ENCODE data around the gene ZNF618. TPM values are rescaled to one million over a fixed set of nuclear protein-coding genes. Genes with fewer than 3 reads are reported as not detected.

The ZNF618 gene
- total and polyA plus RNA-seq, 2 experiments from 2014 or later: 10.2 to 14.0 TPM

DNA sequence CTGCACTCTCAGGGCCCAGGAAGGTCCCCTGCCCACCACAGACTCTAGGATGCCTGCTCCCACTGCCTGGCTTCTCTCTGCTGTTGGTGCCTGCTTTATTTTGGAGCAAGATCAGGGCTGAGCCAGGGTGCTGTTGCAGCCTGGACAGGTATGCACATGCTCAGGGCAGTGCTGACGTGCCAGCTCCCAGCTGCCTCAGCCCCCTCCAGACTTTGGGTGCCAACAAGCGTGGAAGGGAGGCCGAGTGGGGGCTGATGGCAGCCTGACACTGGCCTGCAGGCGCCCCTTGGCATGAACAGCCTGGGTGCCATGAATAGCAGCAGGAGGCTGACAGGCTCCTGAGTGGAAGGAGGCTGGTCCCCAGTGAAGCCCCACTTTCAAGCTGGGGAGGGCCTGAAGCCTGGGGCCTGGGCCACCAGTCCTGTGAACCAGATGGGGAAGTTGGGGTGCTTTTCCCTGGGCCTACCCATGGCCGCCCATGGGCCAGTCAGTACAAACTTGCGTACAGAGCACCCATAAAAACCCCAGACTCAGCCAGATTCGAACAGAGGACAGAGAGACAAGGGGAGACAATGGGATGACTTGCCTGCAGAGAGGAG, 195.2 kb downstream of the ZNF618 start:
- Histone ChIP-seq H4K20me1 (ENCODE audit: insufficient read depth, poor library complexity, severe bottlenecking) (no peaks in the 10 kb centered on the region), H3K4me2 (no peak overlapping the region), H3K27ac (no peak overlapping the region), H3K36me3 (replicated peaks; ENCODE audit: insufficient read depth, low read depth) (no peaks in the 10 kb centered on the region), H3K9me2 (replicated peaks; ENCODE audit: insufficient read depth) (no peaks in the 10 kb centered on the region), H3K4me1 (ENCODE audit: insufficient read depth) (peaks cover 3% of the 10 kb centered on the region), H3K4me3 (no peak overlapping the region), H3K27me3 (no peaks in the 10 kb centered on the region), H3K9me3 (ENCODE audit: low read depth) (no peaks in the 10 kb centered on the region), H2AFZ (no peak overlapping the region), H3K79me2 (no peaks in the 10 kb centered on the region)
- 95% methylated on average over 7 of the region's 7 CpGs for WGBS (ENCODE audit: low lambda C conversion rate, missing lambda C conversion rate)
- DNase-seq (ENCODE audit: low spot score): no peak
- TF ChIP-seq, protein P1, sequence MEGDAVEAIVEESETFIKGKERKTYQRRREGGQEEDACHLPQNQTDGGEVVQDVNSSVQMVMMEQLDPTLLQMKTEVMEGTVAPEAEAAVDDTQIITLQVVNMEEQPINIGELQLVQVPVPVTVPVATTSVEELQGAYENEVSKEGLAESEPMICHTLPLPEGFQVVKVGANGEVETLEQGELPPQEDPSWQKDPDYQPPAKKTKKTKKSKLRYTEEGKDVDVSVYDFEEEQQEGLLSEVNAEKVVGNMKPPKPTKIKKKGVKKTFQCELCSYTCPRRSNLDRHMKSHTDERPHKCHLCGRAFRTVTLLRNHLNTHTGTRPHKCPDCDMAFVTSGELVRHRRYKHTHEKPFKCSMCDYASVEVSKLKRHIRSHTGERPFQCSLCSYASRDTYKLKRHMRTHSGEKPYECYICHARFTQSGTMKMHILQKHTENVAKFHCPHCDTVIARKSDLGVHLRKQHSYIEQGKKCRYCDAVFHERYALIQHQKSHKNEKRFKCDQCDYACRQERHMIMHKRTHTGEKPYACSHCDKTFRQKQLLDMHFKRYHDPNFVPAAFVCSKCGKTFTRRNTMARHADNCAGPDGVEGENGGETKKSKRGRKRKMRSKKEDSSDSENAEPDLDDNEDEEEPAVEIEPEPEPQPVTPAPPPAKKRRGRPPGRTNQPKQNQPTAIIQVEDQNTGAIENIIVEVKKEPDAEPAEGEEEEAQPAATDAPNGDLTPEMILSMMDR (IDR thresholded peaks at IDR 0.05; ENCODE audit: poor library complexity): no peak
- no peak for TF ChIP-seq EZH2phosphoT487 (IDR thresholded peaks at IDR 0.05; ENCODE audit: low read depth, severe bottlenecking, unreplicated experiment)
- TF ChIP-seq EZH2 (IDR thresholded peaks at IDR 0.05; ENCODE audit: borderline replicate concordance): no peak

DNA sequence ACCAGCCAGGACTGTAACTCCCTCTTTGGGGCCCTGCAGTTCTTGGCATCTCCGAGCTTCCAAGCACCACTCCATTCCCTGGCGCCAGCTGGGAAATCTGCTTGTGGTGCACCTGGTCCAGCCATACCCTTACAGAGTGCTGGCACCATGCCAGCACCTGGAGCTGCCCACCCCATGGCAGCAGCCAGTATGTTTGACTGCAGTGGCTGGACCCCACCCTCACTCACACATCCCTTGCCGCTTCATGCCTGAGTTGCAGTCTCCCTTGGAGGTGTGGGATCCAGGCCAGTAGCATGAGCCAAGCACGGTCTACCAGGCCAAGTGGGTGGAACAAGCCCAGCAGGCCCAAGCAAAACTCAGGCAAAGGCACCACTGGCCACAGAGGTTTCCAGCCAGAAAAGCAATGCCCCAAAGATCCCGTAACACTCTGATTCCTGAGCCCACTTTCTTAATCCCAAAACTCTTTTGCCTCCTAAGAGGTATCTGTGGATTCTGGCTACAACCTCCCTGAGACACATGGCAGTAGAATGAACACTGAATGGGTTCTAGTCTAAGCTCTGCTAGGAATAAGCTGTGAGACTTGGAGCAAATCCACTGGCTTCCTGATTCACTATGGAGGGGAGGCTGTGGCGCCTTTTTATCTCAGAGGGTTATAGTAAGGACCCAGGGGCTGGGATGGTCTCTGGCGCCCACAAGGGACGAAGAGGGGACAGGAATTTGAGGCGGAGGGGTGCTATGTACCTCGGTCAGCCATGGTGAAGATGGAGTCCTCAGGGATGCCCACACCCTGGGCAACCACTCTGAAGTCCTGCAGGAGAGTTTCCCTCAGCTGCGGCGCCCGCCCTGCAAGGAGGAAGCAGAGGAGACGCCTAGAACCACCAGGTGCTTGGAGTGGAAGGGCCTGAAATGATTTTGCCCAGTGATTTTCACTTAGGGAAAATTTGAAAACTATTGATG, 196.4 kb downstream of the ZNF618 start:
- Histone ChIP-seq H4K20me1 (ENCODE audit: insufficient read depth, poor library complexity, severe bottlenecking) (no peaks in the 10 kb centered on the region), H3K79me2 (no peaks in the 10 kb centered on the region), H2AFZ (no peak overlapping the region), H3K27ac (no peak overlapping the region), H3K36me3 (replicated peaks; ENCODE audit: insufficient read depth, low read depth) (no peaks in the 10 kb centered on the region), H3K4me1 (ENCODE audit: insufficient read depth) (peaks cover 3% of the 10 kb centered on the region), H3K9me3 (ENCODE audit: low read depth) (no peaks in the 10 kb centered on the region), H3K4me3 (no peak overlapping the region), H3K27me3 (no peaks in the 10 kb centered on the region), H3K4me2 (no peak overlapping the region), H3K9me2 (replicated peaks; ENCODE audit: insufficient read depth) (no peaks in the 10 kb centered on the region)
- WGBS (ENCODE audit: low lambda C conversion rate, missing lambda C conversion rate): 80% methylated on average over 14 of the region's 14 CpGs
- TF ChIP-seq EZH2phosphoT487 (IDR thresholded peaks at IDR 0.05; ENCODE audit: low read depth, severe bottlenecking, unreplicated experiment): no peak
- TF ChIP-seq, protein P1 (IDR thresholded peaks at IDR 0.05; ENCODE audit: poor library complexity): no peak
- no peak for TF ChIP-seq EZH2 (IDR thresholded peaks at IDR 0.05; ENCODE audit: borderline replicate concordance)
- no peak for DNase-seq (ENCODE audit: low spot score)

DNA sequence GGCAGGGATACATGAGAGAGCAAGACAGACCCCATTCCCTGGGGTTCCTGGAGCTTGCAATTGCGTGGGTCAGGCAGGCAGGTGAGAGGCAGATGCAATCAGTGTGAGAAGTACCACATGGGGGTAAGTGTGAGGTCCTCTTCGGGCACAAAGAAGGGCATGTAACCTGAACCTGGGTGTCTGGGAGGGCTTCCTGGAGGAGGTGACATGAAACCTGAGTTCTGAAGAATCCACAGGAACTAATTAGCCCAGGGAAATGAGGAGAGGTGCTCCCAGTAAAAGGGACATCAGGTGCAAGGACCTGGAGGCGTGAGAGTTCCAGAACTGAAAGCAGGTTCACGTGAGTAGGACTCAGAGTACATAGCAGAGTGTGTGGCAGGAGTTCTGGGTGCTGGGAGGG, 199.5 kb downstream of the ZNF618 start:
- Histone ChIP-seq H3K9me3 (ENCODE audit: low read depth) (no peaks in the 10 kb centered on the region), H3K79me2 (no peaks in the 10 kb centered on the region)

More for the DNA sequence above, 199.5 kb downstream of the ZNF618 start:
- Histone ChIP-seq H3K27ac (no peak overlapping the region), H3K4me1 (ENCODE audit: insufficient read depth) (peaks cover 5% of the 10 kb centered on the region), H3K4me2 (no peak overlapping the region), H4K20me1 (ENCODE audit: insufficient read depth, poor library complexity, severe bottlenecking) (no peaks in the 10 kb centered on the region), H3K9me2 (replicated peaks; ENCODE audit: insufficient read depth) (no peaks in the 10 kb centered on the region), H3K4me3 (no peak overlapping the region), H3K27me3 (no peaks in the 10 kb centered on the region), H2AFZ (no peak overlapping the region), H3K36me3 (replicated peaks; ENCODE audit: insufficient read depth, low read depth) (no peaks in the 10 kb centered on the region)
- WGBS (ENCODE audit: low lambda C conversion rate, missing lambda C conversion rate): 71% methylated on average over 4 of the region's 4 CpGs
- no peak for DNase-seq (ENCODE audit: low spot score)
- TF ChIP-seq EZH2phosphoT487 (IDR thresholded peaks at IDR 0.05; ENCODE audit: low read depth, severe bottlenecking, unreplicated experiment) (no peak), EZH2 (IDR thresholded peaks at IDR 0.05; ENCODE audit: borderline replicate concordance) (no peak)
- TF ChIP-seq, protein P1 (IDR thresholded peaks at IDR 0.05; ENCODE audit: poor library complexity): no peak
